BLaER1 treated with 17β-estradiol and CSF1 and Interleukin-3, amounts not matched to agents 10 nM and 100 nM (cell line): ENCODE measurements around the gene NDUFA6.

ENCODE experiments used
- H3K27ac ChIP-seq, 11 experiments: shearing (Covaris generic); formaldehyde crosslinking; 2 replicates each; pipeline ENCODE4 v1.8.1; 2022
- H3K27me3 ChIP-seq, 11 experiments: shearing (Covaris generic); formaldehyde crosslinking; 2 replicates each; pipeline ENCODE4 v1.8.1; 2022
- H3K36me3 ChIP-seq, 11 experiments: shearing (Covaris generic); formaldehyde crosslinking; 2 replicates each; pipeline ENCODE4 v1.8.1; 2022
- H3K4me1 ChIP-seq, 10 experiments: shearing (Covaris generic); formaldehyde crosslinking; 2 replicates each; pipeline ENCODE4 v1.8.1; 2022
- H3K4me2 ChIP-seq, 11 experiments: shearing (Covaris generic); formaldehyde crosslinking; 2 replicates each; pipeline ENCODE4 v1.8.1; 2022
- H3K4me3 ChIP-seq, 10 experiments: shearing (Covaris generic); formaldehyde crosslinking; 2 replicates each; pipeline ENCODE4 v1.8.1; 2022
- H3K9ac ChIP-seq, 11 experiments: shearing (Covaris generic); formaldehyde crosslinking; 2 replicates each; pipeline ENCODE4 v1.8.1; 2022
- H3K9me3 ChIP-seq, 11 experiments: shearing (Covaris generic); formaldehyde crosslinking; replicated peaks in 1 of 11; 2 replicates each; pipeline ENCODE4 v1.8.1; 2022
- H4K20me1 ChIP-seq, 11 experiments: shearing (Covaris generic); formaldehyde crosslinking; 2 replicates each; pipeline ENCODE4 v1.8.1; 2022
- Cebpa-rat ChIP-seq, 11 experiments: shearing (Covaris generic); IDR thresholded peaks; 2 replicates each; pipeline ENCODE4 v1.8.1; 2022

Gene NDUFA6

DNA sequence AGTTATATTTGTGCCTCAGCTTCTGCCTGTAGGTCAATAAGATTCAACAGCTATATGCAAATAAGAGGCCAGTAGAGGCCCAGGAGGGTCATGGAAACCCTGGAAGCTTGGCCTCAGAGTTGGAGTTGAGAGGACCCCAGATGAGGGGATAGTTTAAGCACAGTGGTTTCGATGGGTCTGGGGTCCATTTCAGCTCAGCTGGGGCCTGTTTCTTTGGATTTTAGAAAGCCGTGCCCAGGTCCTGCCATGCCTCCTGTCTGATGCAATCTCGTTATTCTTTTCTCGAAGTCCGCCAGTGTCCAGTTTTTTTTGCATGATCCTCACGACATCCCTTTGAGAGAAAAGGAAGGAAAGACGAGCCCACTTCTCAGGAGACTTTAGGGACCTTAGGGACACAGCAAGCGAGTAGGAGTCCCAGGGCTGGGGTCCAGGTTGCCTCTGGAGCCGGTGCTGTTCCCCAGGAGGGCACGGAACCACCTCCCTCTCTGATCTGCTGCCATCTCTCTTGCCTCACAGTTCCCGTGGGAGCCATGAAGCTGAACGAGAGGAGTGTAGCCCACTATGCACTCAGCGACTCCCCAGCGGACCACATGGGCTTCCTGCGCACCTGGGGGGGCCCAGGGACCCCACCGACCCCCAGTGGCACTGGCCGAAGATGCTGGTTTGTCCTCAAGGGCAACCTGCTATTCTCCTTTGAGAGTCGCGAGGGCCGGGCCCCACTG, 13.6 kb downstream of the NDUFA6 start:
- Histone ChIP-seq H3K36me3 (peaks cover under 1 to 15% (median 6%) of the 10 kb centered on the region in 11 experiments; a peak in 15 of 22 replicates), H4K20me1 (no peaks in the 10 kb centered on the region), H3K4me3 (peak overlapping the region in 1 of 10 experiments; percentile 28; a peak in 2 of 20 replicates), H3K9me3 (peaks cover 0 to 11% (median 0%) of the 10 kb centered on the region in 11 experiments; a peak in 6 of 22 replicates), H3K27ac (peak overlapping the region in 8 of 11 experiments; percentile 44 to 97 (median 92); a peak in 16 of 22 replicates), H3K4me1 (peaks cover 66 to 82% (median 76%) of the 10 kb centered on the region in 10 experiments), H3K4me2 (peak overlapping the region; percentile 79 to 98 (median 94)), H3K9ac (peak overlapping the region in 10 of 11 experiments; percentile 9 to 94 (median 90); a peak in 15 of 22 replicates), H3K27me3 (peaks cover 0 to 20% (median 11%) of the 10 kb centered on the region in 11 experiments; a peak in 10 of 22 replicates)
- TF ChIP-seq Cebpa-rat (IDR thresholded peaks at IDR 0.05) = 0 out of 22 replicates have a peak, but pooled peaks of 1 of the 11 experiments have one; percentile 14

GRCh38 chr22:42074846-42075676, 15.5 kb downstream of the NDUFA6 start:
- H3K4me3 ChIP-seq = peak overlapping the region; percentile 56 to 75 (median 64)
- peaks cover 0 to 8% (median 0%) of the 10 kb centered on the region in 11 experiments; a peak in 2 of 22 replicates for H3K36me3 ChIP-seq
- peaks cover 0 to 20% (median 11%) of the 10 kb centered on the region in 11 experiments; a peak in 10 of 22 replicates for H3K27me3 ChIP-seq
- no peak for TF ChIP-seq Cebpa-rat (IDR thresholded peaks at IDR 0.05)
- H3K9ac ChIP-seq = peak overlapping the region; percentile 82 to 94 (median 90)
- H3K9me3 ChIP-seq = peaks cover 0 to 11% (median 0%) of the 10 kb centered on the region in 11 experiments; a peak in 6 of 22 replicates
- H3K4me1 ChIP-seq = peaks cover 67 to 80% (median 73%) of the 10 kb centered on the region in 10 experiments
- peak overlapping the region; percentile 75 to 93 (median 86) for H3K4me2 ChIP-seq
- no peaks in the 10 kb centered on the region for H4K20me1 ChIP-seq
- H3K27ac ChIP-seq = peak overlapping the region; percentile 86 to 95 (median 88)

DNA sequence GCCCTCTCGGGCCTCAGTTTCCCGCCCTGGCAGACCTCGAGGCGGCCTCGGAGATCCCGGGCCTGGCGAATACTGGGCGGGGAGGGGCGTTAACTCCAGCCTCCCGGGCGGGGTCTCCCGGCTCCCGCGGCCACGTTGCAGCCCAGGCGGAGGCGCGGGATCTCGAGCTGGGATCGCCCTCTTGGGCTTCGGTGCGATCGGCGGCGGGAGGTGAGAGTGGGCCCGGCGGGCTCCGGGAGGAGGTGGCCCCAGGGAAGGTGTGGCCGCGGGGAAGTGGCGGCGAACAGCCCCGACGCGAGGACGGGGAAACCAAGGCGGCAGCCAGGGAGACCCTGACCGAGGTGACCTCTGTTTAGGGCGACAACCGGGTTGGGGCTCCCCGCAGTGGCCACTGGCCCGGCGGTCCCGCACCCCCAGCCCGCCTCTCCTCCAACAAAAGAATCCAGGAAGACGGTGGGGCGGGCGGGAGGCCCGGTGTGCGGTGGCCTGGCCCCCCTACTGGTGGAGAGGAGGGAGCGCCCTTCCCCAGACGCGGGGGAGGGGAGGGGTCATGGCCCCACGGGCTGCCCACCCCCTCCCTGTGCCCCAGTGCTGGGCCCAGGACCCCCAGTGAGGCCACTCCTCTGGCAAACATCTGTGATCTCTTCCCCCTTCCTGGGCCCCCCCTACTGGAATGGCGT, 16.3 kb downstream of the NDUFA6 start, which contains the start of gene PHETA2:
Gene PHETA2 (plus strand): TSS at position 117 of the 680 bp plus-strand sequence. CDS start 3,046 bp downstream, outside the sequence.
- TF ChIP-seq Cebpa-rat (IDR thresholded peaks at IDR 0.05) = no peak
- Histone ChIP-seq H3K9ac (peak within 1 kb of the TSS; percentile 82 to 94 (median 90)), H3K36me3 (peaks cover 0 to 8% (median 0%) of the 10 kb centered on the region in 11 experiments; a peak in 2 of 22 replicates), H4K20me1 (no peaks in the 10 kb centered on the region), H3K4me3 (peak within 1 kb of the TSS; percentile 56 to 75 (median 64)), H3K9me3 (peaks cover 0 to 11% (median 0%) of the 10 kb centered on the region in 11 experiments; a peak in 6 of 22 replicates), H3K4me1 (peaks cover 74 to 86% (median 80%) of the 10 kb centered on the region in 10 experiments), H3K27ac (peak within 1 kb of the TSS; percentile 86 to 95 (median 88)), H3K27me3 (peaks cover 0 to 20% (median 11%) of the 10 kb centered on the region in 11 experiments; a peak in 10 of 22 replicates), H3K4me2 (peak within 1 kb of the TSS; percentile 75 to 93 (median 86))

DNA sequence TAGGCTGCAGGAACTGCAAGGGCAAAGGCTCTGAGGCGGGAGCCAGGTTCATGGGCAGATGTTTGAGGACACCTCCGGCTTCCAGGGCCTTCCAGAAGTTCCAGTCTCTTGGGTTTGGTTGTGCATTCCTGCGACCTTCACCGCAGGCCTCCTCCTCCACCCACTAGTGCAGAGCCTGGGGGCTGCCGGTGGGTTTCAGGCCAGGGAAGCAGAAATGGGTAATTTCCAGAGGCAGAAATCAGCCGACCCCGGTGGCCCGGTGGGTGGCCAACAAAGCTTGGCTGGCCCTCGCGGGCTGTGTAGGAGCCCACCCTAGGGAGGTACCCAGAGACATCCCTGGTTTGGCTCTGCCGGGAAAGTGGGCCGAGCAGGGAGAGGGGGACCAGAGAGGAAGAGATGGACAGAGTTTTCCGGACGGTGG, 16.9 kb downstream of the NDUFA6 start:
- peak overlapping the region; percentile 86 to 95 (median 88) for H3K27ac ChIP-seq
- peak overlapping the region; percentile 75 to 93 (median 86) for H3K4me2 ChIP-seq
- peak overlapping the region; percentile 56 to 75 (median 64); a peak in 19 of 20 replicates for H3K4me3 ChIP-seq

DNA sequence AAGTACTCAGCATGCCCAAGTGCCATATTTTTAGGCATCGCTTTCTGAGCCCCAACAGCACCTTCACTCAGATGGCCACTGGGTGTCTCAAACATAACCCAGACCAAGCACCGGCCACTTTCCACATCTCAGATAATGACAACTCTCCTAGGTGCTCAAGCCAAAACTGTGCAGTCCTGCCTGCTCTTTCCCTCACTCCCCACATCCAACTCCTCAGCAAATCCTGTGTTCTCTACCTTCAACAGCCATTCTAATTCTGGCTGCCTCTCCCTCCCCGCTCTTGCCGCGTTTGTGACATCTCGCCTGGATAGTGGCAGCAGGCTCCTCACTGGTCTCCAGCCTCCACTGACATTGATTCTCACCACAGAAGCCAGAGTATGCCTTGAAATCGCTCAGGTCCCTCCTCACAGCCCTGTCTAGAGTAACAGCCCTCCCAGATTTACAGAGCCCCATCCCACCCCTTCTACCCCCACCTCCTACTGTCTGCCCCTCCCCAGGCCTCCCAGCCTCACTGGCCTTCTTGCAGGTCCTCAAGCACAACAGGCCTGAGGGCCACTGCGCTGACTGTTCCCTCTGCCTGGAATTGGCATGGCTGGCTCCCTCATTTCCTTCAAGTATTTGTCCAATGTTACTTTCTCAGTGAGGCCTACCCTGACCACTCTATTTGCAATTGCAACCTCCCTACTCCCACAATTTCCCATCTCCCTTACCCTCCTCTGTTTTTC, 17.8 kb downstream of the NDUFA6 start:
- Histone ChIP-seq H3K9ac (peak overlapping the region in 1 of 11 experiments; percentile 90; a peak in 1 of 22 replicates), H3K4me2 (peak overlapping the region in 10 of 11 experiments; percentile 15 to 93 (median 86); a peak in 17 of 22 replicates), H3K9me3 (peaks cover 0 to 11% (median 0%) of the 10 kb centered on the region in 11 experiments; a peak in 6 of 22 replicates), H3K27ac (no peak overlapping the region), H3K27me3 (peaks cover 0 to 20% (median 11%) of the 10 kb centered on the region in 11 experiments; a peak in 10 of 22 replicates), H3K4me1 (peaks cover 64 to 85% (median 74%) of the 10 kb centered on the region in 10 experiments), H3K4me3 (no peak overlapping the region), H4K20me1 (peaks cover 0 to 10% (median 0%) of the 10 kb centered on the region in 11 experiments; a peak in 5 of 22 replicates), H3K36me3 (peaks cover 0 to 21% (median 12%) of the 10 kb centered on the region in 11 experiments; a peak in 17 of 22 replicates)
- TF ChIP-seq Cebpa-rat (IDR thresholded peaks at IDR 0.05) = no peak

More for the DNA sequence above, 16.9 kb downstream of the NDUFA6 start:
- Histone ChIP-seq H4K20me1 (peaks cover 0 to 2% (median 0%) of the 10 kb centered on the region in 11 experiments; a peak in 1 of 22 replicates), H3K9ac (peak overlapping the region; percentile 82 to 94 (median 90)), H3K36me3 (peaks cover 0 to 13% (median 3%) of the 10 kb centered on the region in 11 experiments; a peak in 9 of 22 replicates), H3K27me3 (peaks cover 0 to 20% (median 11%) of the 10 kb centered on the region in 11 experiments; a peak in 10 of 22 replicates), H3K9me3 (peaks cover 0 to 11% (median 0%) of the 10 kb centered on the region in 11 experiments; a peak in 6 of 22 replicates), H3K4me1 (peaks cover 73 to 85% (median 78%) of the 10 kb centered on the region in 10 experiments)
- TF ChIP-seq Cebpa-rat (IDR thresholded peaks at IDR 0.05) = no peak

DNA sequence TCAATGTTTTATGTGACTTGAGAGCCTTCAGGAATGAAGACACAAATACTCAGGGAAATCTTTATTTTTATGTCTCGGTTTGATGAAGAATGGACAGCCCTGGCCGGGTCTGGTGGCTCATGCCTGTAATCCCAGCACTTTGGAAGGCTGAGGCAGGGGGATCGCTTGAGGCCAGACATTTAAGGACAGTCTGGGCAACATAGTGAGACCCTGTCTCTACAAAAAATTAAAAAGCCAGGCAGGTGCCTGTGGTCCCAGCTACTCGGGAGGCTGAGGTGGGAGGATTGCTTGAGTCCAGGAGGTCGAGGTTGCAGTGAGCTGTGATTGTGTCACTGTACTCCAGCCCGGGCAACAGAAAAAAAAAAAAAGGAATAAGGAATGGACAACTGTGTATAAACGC, 19.1 kb downstream of the NDUFA6 start:
- peaks cover 0 to 20% (median 11%) of the 10 kb centered on the region in 11 experiments; a peak in 10 of 22 replicates for H3K27me3 ChIP-seq
- peak overlapping the region; percentile 60 to 75 (median 69); a peak in 18 of 20 replicates for H3K4me3 ChIP-seq
- peak overlapping the region; percentile 72 to 85 (median 82); a peak in 21 of 22 replicates for H3K9ac ChIP-seq
- peaks cover 52 to 73% (median 63%) of the 10 kb centered on the region in 10 experiments for H3K4me1 ChIP-seq
- peaks cover 0 to 11% (median 0%) of the 10 kb centered on the region in 11 experiments; a peak in 6 of 22 replicates for H3K9me3 ChIP-seq
- peaks cover 10 to 34% (median 24%) of the 10 kb centered on the region in 11 experiments for H3K36me3 ChIP-seq
- peak overlapping the region; percentile 85 to 96 (median 92) for H3K4me2 ChIP-seq
- peak overlapping the region; percentile 69 to 85 (median 79); a peak in 17 of 22 replicates for H3K27ac ChIP-seq
- peaks cover 0 to 20% (median 0%) of the 10 kb centered on the region in 11 experiments; a peak in 6 of 22 replicates for H4K20me1 ChIP-seq
